ENCODE results near the gene IL22RA2.

IL22RA2 gene

GRCh38 chr6:137123078-137123477 lies 50.4 kb downstream of the IL22RA2 start:
- H3K4me1 ChIP-seq (ENCODE audit: control insufficient read depth, insufficient read depth, low read length) = no peaks in the 10 kb centered on the region
- no peaks in the 10 kb centered on the region for H3K9me3 ChIP-seq (ENCODE audit: control insufficient read depth, insufficient read depth, low read depth, low read length)
- CTCF ChIA-PET = interaction anchor here (1.3 kb wide), 1 partner anchor 29 kb away, joined by 4 read pairs; no protein-coding TSS in a partner anchor
- TF ChIP-seq ZNF677 (tag by site-specific recombination; IDR thresholded peaks at IDR 0.05) (no peak), ZNF121 (tag by site-specific recombination; IDR thresholded peaks at IDR 0.05) (no peak), ZNF654 (tag by site-specific recombination; IDR thresholded peaks at IDR 0.05; ENCODE audit: low read depth) (no peak), ZNF155 (tag by site-specific recombination; IDR thresholded peaks at IDR 0.05) (no peak), ZNF514 (tag by site-specific recombination; IDR thresholded peaks at IDR 0.05) (no peak), ZNF311 (tag by site-specific recombination; IDR thresholded peaks at IDR 0.05; ENCODE audit: borderline replicate concordance) (no peak), YY1 (tag by site-specific recombination; IDR thresholded peaks at IDR 0.05) (no peak), ZBTB20 (tag by site-specific recombination; IDR thresholded peaks at IDR 0.05) (no peak), ZFP69B (tag by site-specific recombination; IDR thresholded peaks at IDR 0.05) (no peak), ZNF266 (tag by site-specific recombination; IDR thresholded peaks at IDR 0.05; ENCODE audit: low read depth) (no peak), ZNF202 (tag by site-specific recombination; IDR thresholded peaks at IDR 0.05; ENCODE audit: borderline replicate concordance) (no peak), ZBTB21 (tag by site-specific recombination; IDR thresholded peaks at IDR 0.05) (no peak), ZNF280D (tag by site-specific recombination; IDR thresholded peaks at IDR 0.05) (no peak)
- POLR2A ChIA-PET = no interaction called here
- H3K36me3 ChIP-seq (ENCODE audit: control insufficient read depth in 2 of 2, insufficient read depth in 1 of 2, low read length in 2 of 2) = no peaks in the 10 kb centered on the region
- no peak overlapping the region for H3K4me3 ChIP-seq (ENCODE audit: low read depth, low read length)
- H3K27ac ChIP-seq (ENCODE audit: extremely low read depth, low read depth, low read length) = no peak overlapping the region

- TF ChIP-seq ZSCAN4 (tag by site-specific recombination; IDR thresholded peaks at IDR 0.05) (no peak), ZSCAN18 (tag by site-specific recombination; IDR thresholded peaks at IDR 0.05) (no peak), ZNF174 (tag by site-specific recombination; IDR thresholded peaks at IDR 0.05) (no peak), ZNF501 (tag by site-specific recombination; IDR thresholded peaks at IDR 0.05) (no peak), ZNF324 (tag by site-specific recombination; IDR thresholded peaks at IDR 0.05) (no peak), ZEB2 (tag by site-specific recombination; IDR thresholded peaks at IDR 0.05) (no peak), HOXC10 (CRISPR knock-in tag; IDR thresholded peaks at IDR 0.05) (no peak), GLIS1 (tag by site-specific recombination; IDR thresholded peaks at IDR 0.05) (no peak)
- POLR2A ChIA-PET = no interaction called here
- no peaks in the 10 kb centered on the region for H3K36me3 ChIP-seq (ENCODE audit: control insufficient read depth in 2 of 2, insufficient read depth in 1 of 2, low read length in 2 of 2)
- H3K4me3 ChIP-seq (ENCODE audit: low read depth, low read length) = no peak overlapping the region
- CTCF ChIA-PET = interaction anchor here (1.3 kb wide), 1 partner anchor 29 kb away, joined by 4 read pairs; no protein-coding TSS in a partner anchor
- no peaks in the 10 kb centered on the region for H3K9me3 ChIP-seq (ENCODE audit: control insufficient read depth, insufficient read depth, low read depth, low read length)
- no peak overlapping the region for H3K27ac ChIP-seq (ENCODE audit: extremely low read depth, low read depth, low read length)
- no peaks in the 10 kb centered on the region for H3K4me1 ChIP-seq (ENCODE audit: control insufficient read depth, insufficient read depth, low read length)
Observed at GRCh38 chr6:137122612-137123011, 50.8 kb downstream of the IL22RA2 start.
